ENCODE measurements around the gene AQP12B. TPM values are rescaled to one million over a fixed set of nuclear protein-coding genes. Genes with fewer than 3 reads are reported as not detected.

The AQP12B gene
- total and polyA plus RNA-seq, 9 of the 15 experiments (the other 6 are each of a cell fraction or from before 2014, with no cell fraction given), result not detected

DNA sequence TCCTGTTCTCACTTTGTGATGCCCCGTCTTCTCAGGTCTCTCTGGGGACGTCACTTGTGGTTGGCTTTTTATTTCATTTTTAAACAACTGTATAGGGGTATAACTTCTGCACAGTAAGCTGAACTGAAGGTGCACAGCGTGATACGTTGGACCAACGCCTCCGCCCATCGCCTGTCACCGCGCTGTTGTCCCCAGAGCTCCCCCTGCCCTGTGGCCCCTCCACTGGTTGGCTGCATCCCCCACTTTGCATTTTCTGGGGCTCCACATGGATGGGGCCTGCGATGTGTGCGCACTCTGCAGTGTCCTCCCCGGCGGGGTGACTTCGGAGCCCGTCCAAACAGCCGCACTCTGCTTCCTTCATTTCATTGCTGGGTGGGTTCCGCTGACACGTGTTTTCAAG is 43.1 kb downstream of the AQP12B start (continued):
- TF ChIP-seq PATZ1 (CRISPR knock-in tag; IDR thresholded peaks at IDR 0.05; ENCODE audit: borderline replicate concordance), result no peak

DNA sequence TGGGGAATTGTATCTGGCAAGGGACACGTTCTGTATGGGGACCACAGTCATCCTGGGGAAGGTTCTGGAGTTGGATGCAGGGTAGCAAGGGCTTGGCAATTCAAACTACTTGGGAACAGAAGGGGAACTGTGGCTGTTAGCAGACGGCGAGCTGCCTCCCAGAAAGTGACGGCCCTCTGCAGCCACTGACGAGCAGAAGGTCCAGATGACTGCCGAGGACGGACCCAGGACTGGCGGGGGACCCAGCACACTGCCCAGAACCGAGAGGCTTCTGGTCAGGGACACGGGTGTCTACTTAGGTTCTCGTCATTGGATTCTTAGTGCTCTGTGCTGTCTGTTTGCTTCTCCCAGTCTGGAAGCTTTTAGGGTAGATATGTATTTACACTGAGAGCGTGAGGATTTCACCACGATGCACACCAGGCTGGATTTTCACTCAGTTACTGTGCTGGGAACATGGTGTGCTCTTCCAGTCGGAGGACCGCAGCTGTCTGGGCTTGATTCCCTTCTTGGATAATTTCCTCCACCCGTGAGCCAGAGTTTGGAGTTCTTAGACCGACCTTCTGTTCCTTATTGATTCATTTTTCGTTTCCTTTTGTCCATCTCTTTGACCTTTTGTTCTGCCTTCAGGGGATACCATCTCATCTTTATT is 44.0 kb downstream of the AQP12B start:
- CTCF ChIA-PET (ENCODE audit: low intra/inter-chr PET ratio), result no interaction called here
- DNase-seq (ENCODE audit: extremely low read depth in 1 of 4, low spot score in 3 of 4), result no peak
- no peak overlapping the region for H2AFZ ChIP-seq (ENCODE audit: low read depth, low read length)
- no peak overlapping the region for H3K4me2 ChIP-seq (ENCODE audit: insufficient read depth, low read length)
- no peak overlapping the region for H3K4me3 ChIP-seq
- FAIRE-seq, result no peak
- no peaks in the 10 kb centered on the region for H3K9me1 ChIP-seq (ENCODE audit: control insufficient read depth, insufficient read depth, low read length)
- in situ Hi-C loops (cut with MboI) (no loop called here), intact Hi-C loops (cut with micrococcal nuclease) (no loop called here)
- BruUV-seq (replicated peaks), result no TSS peak
- no peaks in the 10 kb centered on the region for H4K20me1 ChIP-seq (replicated peaks; ENCODE audit: control insufficient read depth, insufficient read depth, low read length)
- no peak for ATAC-seq
- no peaks in the 10 kb centered on the region for H3K4me1 ChIP-seq (replicated peaks in 1 of 2; ENCODE audit: control insufficient read depth in 2 of 2, insufficient read depth in 2 of 2, low read length in 2 of 2)
- peaks cover 3 to 28% of the 10 kb centered on the region in 2 experiments; a peak in 3 of 5 replicates for H3K27me3 ChIP-seq (ENCODE audit: control insufficient read depth in 2 of 2, insufficient read depth in 2 of 2, low read length in 2 of 2)
- no peaks in the 10 kb centered on the region for H3K79me2 ChIP-seq (ENCODE audit: control insufficient read depth, insufficient read depth, low read length)
- 3% methylated on average over 16 of the region's 18 CpGs for WGBS (ENCODE audit: insufficient coverage, low coverage, missing lambda C conversion rate)
- POLR2A ChIA-PET, result interaction anchor here (0.7 kb wide), 1 partner anchor 10 kb away, joined by 3 read pairs; no protein-coding TSS in a partner anchor
- 0 out of 2 replicates have a peak, but pooled peaks cover 1% of the 10 kb centered on the region for H3K9me3 ChIP-seq (replicated peaks; ENCODE audit: control insufficient read depth, insufficient read depth, low read depth, low read length)
- no peak overlapping the region; a peak in 1 of 4 replicates for H3K9ac ChIP-seq (ENCODE audit: insufficient read depth in 1 of 2, low read depth in 2 of 2, low read length in 2 of 2)
- TF ChIP-seq GABPB2 (CRISPR knock-in tag; conservative IDR thresholded peaks at IDR 0.05), result no peak
- TF ChIP-seq MEF2D (tag; conservative IDR thresholded peaks at IDR 0.05; ENCODE audit: low read depth), result no peak
- TF ChIP-seq, protein P1, sequence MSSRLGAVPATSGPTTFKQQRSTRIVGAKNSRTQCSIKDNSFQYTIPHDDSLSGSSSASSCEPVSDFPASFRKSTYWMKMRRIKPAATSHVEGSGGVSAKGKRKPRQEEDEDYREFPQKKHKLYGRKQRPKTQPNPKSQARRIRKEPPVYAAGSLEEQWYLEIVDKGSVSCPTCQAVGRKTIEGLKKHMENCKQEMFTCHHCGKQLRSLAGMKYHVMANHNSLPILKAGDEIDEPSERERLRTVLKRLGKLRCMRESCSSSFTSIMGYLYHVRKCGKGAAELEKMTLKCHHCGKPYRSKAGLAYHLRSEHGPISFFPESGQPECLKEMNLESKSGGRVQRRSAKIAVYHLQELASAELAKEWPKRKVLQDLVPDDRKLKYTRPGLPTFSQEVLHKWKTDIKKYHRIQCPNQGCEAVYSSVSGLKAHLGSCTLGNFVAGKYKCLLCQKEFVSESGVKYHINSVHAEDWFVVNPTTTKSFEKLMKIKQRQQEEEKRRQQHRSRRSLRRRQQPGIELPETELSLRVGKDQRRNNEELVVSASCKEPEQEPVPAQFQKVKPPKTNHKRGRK (tag; IDR thresholded peaks at IDR 0.05), result no peak
- TF ChIP-seq RCOR1 (IDR thresholded peaks at IDR 0.05; ENCODE audit: borderline replicate concordance in 1 of 2, low read depth in 2 of 2, low read length in 2 of 2), result no peak
- TF ChIP-seq FIP1L1 (IDR thresholded peaks at IDR 0.05; ENCODE audit: low read depth, low read length, poor library complexity, severe bottlenecking), result no peak
- TF ChIP-seq, protein P2, sequence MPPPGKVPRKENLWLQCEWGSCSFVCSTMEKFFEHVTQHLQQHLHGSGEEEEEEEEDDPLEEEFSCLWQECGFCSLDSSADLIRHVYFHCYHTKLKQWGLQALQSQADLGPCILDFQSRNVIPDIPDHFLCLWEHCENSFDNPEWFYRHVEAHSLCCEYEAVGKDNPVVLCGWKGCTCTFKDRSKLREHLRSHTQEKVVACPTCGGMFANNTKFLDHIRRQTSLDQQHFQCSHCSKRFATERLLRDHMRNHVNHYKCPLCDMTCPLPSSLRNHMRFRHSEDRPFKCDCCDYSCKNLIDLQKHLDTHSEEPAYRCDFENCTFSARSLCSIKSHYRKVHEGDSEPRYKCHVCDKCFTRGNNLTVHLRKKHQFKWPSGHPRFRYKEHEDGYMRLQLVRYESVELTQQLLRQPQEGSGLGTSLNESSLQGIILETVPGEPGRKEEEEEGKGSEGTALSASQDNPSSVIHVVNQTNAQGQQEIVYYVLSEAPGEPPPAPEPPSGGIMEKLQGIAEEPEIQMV (tag; conservative IDR thresholded peaks at IDR 0.05; ENCODE audit: low read depth), result no peak
- no peak for TF ChIP-seq CBFB (CRISPR knock-in tag; IDR thresholded peaks at IDR 0.05)
- no peak for TF ChIP-seq MCM7 (IDR thresholded peaks at IDR 0.05)
- TF ChIP-seq SNRNP70 (optimal IDR thresholded peaks at IDR 0.05; ENCODE audit: low read depth, low read length), result no peak
- TF ChIP-seq CEBPB (tag; IDR thresholded peaks at IDR 0.05), result no peak
- no peak for TF ChIP-seq CHD2 (IDR thresholded peaks at IDR 0.05; ENCODE audit: low read depth, low read length)
- no peak overlapping the region for H3K27ac ChIP-seq (ENCODE audit: extremely low read depth, low read depth, low read length)
- no peaks in the 10 kb centered on the region for H3K36me3 ChIP-seq (ENCODE audit: control insufficient read depth, insufficient read depth, low read length)
